H1 (cell line): ENCODE data around the gene RBM4. TPM values are rescaled to one million over a fixed set of nuclear protein-coding genes. Genes with fewer than 3 reads are reported as not detected.

ENCODE experiments used
- CTCF ChIA-PET: fragments of 300-600 bp; sonication (Branson Sonifier 250); formaldehyde crosslinking; loops from one replicate; lab custom pipeline; 2021; ENCODE audit not compliant: partially characterized antibody; lab: Charles Lee
- POLR2A ChIA-PET: fragments of 300-600 bp; sonication (Branson Sonifier 250); formaldehyde crosslinking; loops from one replicate; lab custom pipeline; 2021; ENCODE audit warnings: inconsistent platforms; ENCODE audit not compliant: partially characterized antibody; lab: Charles Lee
- DNase-seq, 2 experiments: peaks; one replicate each; pipeline versions ENCODE4 v3.0.0 to v3.0.0-alpha.2; 2010 to 2022; ENCODE audit warnings: low spot score in 2 of 2, low read depth in 1 of 2, mixed read lengths in 1 of 2
- FAIRE-seq: peaks from 2 replicates; lab custom pipeline; 2011; peaks lifted over from hg19 to GRCh38; lab: Jason Lieb, UNC
- H2AFZ ChIP-seq: 2 replicates; pipeline ENCODE4 v1.8.1; 2012; ENCODE audit warnings: low read length, inconsistent platforms
- H2AK5ac ChIP-seq: 2 replicates; pipeline ENCODE4 v1.6.1; 2013; ENCODE audit warnings: low read depth, low read length
- H2BK120ac ChIP-seq: replicated peaks from 2 replicates; pipeline ENCODE3; 2013; ENCODE audit warnings: low read depth, low read length, inconsistent platforms
- H2BK12ac ChIP-seq: 2 replicates; pipeline ENCODE4 v1.6.1; 2013; ENCODE audit warnings: low read depth, low read length
- H2BK15ac ChIP-seq: 2 replicates; pipeline ENCODE4 v1.6.1; 2013; ENCODE audit warnings: low read length
- H2BK20ac ChIP-seq: 2 replicates; pipeline ENCODE4 v1.6.1; 2013; ENCODE audit warnings: low read length
- H2BK5ac ChIP-seq: 2 replicates; pipeline ENCODE4 v1.6.1; 2013; ENCODE audit warnings: low read depth, low read length
- H3K14ac ChIP-seq: 2 replicates; pipeline ENCODE4 v1.6.1; 2013; ENCODE audit warnings: inconsistent platforms; ENCODE audit not compliant: insufficient read length
- H3K18ac ChIP-seq: 2 replicates; pipeline ENCODE4 v1.6.1; 2013; ENCODE audit warnings: low read length; ENCODE audit errors: extremely low read depth
- H3K23ac ChIP-seq: 2 replicates; pipeline ENCODE4 v1.6.1; 2013; ENCODE audit warnings: inconsistent platforms; ENCODE audit not compliant: insufficient read length
- H3K23me2 ChIP-seq: 2 replicates; pipeline ENCODE4 v1.6.1; 2013; ENCODE audit warnings: low read depth, low read length
- H3K27ac ChIP-seq: 2 replicates; pipeline ENCODE4 v1.6.1; 2011; ENCODE audit warnings: low read depth, low read length, inconsistent platforms
- H3K27me3 ChIP-seq, 4 experiments: replicated peaks in 1 of 4; 1 replicate in 1 of 4; 2 replicates in 3 of 4; pipeline versions ENCODE4 v1.6.1 to v1.8.1; 2011 to 2013; ENCODE audit warnings: low read length in 3 of 4, mild to moderate bottlenecking in 3 of 4, inconsistent platforms in 2 of 4, mixed read lengths in 2 of 4, moderate library complexity in 1 of 4; ENCODE audit not compliant: control insufficient read depth in 3 of 4, insufficient read depth in 3 of 4; ENCODE audit errors: extremely low read depth in 1 of 4
- H3K36me3 ChIP-seq, 4 experiments: 2 replicates each; pipeline versions ENCODE4 v1.6.1 to v1.8.1; 2011 to 2013; ENCODE audit warnings: mild to moderate bottlenecking in 4 of 4, low read length in 3 of 4, moderate library complexity in 2 of 4, control low read depth in 1 of 4, inconsistent platforms in 1 of 4; ENCODE audit not compliant: insufficient read depth in 4 of 4, control insufficient read depth in 2 of 4
- H3K4ac ChIP-seq: replicated peaks from 2 replicates; pipeline ENCODE3; 2013; ENCODE audit warnings: low read length, low read depth, mixed read lengths, inconsistent platforms; ENCODE audit not compliant: insufficient read length
- H3K4me1 ChIP-seq, 4 experiments: replicated peaks in 1 of 4; 1 replicate in 1 of 4; 2 replicates in 3 of 4; pipeline versions ENCODE4 v1.6.1 to v1.8.1; 2011 to 2013; ENCODE audit warnings: low read length in 3 of 4, inconsistent platforms in 2 of 4, mixed read lengths in 1 of 4; ENCODE audit not compliant: insufficient read depth in 4 of 4, control insufficient read depth in 3 of 4
- H3K4me2 ChIP-seq, 2 experiments: 2 replicates each; pipeline versions ENCODE4 v1.6.1 to v1.8.1; 2011 to 2013; ENCODE audit warnings: low read depth in 2 of 2, low read length in 2 of 2, control low read depth in 1 of 2, inconsistent platforms in 1 of 2, mild to moderate bottlenecking in 1 of 2; ENCODE audit not compliant: insufficient read depth in 1 of 2
- H3K4me3 ChIP-seq, 4 experiments: fragments of 200-600, 300-600 bp in 1 of 4; sonication (generic), shearing (Covaris generic), sonication (Bioruptor Twin) in 1 of 4; 2 replicates each; pipeline versions ENCODE4 v1.5.1 to v1.8.1; 2011 to 2016; ENCODE audit warnings: low read length in 4 of 4, low read depth in 3 of 4, control low read depth in 2 of 4, inconsistent platforms in 2 of 4, mild to moderate bottlenecking in 2 of 4, mixed read lengths in 1 of 4, moderate library complexity in 1 of 4; ENCODE audit not compliant: insufficient read depth in 2 of 4; ENCODE audit errors: extremely low read depth in 1 of 4
- H3K56ac ChIP-seq: replicated peaks from 2 replicates; pipeline ENCODE3; 2013; ENCODE audit warnings: low read depth, mild to moderate bottlenecking, mixed read lengths, low read length, inconsistent platforms; ENCODE audit not compliant: insufficient read length
- H3K79me1 ChIP-seq: 2 replicates; pipeline ENCODE4 v1.6.1; 2013; ENCODE audit warnings: low read depth, low read length, control low read depth
- H3K79me2 ChIP-seq, 2 experiments: 2 replicates each; pipeline versions ENCODE4 v1.6.1 to v1.8.1; 2012 to 2013; ENCODE audit warnings: low read length in 2 of 2, mild to moderate bottlenecking in 2 of 2, inconsistent platforms in 1 of 2; ENCODE audit not compliant: insufficient read depth in 2 of 2, control insufficient read depth in 1 of 2
- H3K9ac ChIP-seq, 4 experiments: replicated peaks in 1 of 4; 1 replicate in 1 of 4; 2 replicates in 3 of 4; pipeline versions ENCODE4 v1.6.1 to v1.8.1; 2011 to 2013; ENCODE audit warnings: low read depth in 3 of 4, low read length in 3 of 4, control low read depth in 2 of 4, mild to moderate bottlenecking in 2 of 4, moderate library complexity in 2 of 4, inconsistent platforms in 1 of 4; ENCODE audit errors: extremely low read depth in 1 of 4
- H3K9me3 ChIP-seq, 2 experiments: 2 replicates each; pipeline versions ENCODE4 v1.6.1 to v1.8.1; 2012 to 2013; ENCODE audit warnings: mild to moderate bottlenecking in 2 of 2, moderate library complexity in 2 of 2, control low read depth in 1 of 2, inconsistent platforms in 1 of 2, low read depth in 1 of 2, low read length in 1 of 2, mixed read lengths in 1 of 2; ENCODE audit not compliant: insufficient read depth in 2 of 2
- H4K20me1 ChIP-seq, 2 experiments: replicated peaks in 1 of 2; 2 replicates each; pipeline versions ENCODE3 to v1.8.1; 2011 to 2013; ENCODE audit warnings: inconsistent platforms in 2 of 2, low read length in 2 of 2, mild to moderate bottlenecking in 1 of 2; ENCODE audit not compliant: insufficient read depth in 2 of 2, control insufficient read depth in 1 of 2
- H4K5ac ChIP-seq: 2 replicates; pipeline ENCODE4 v1.6.1; 2013; ENCODE audit warnings: low read length, low read depth, mixed read lengths, inconsistent platforms; ENCODE audit not compliant: insufficient read length
- H4K8ac ChIP-seq: 2 replicates; pipeline ENCODE4 v1.8.0; 2013; ENCODE audit warnings: mild to moderate bottlenecking, moderate library complexity, low read length, inconsistent platforms; ENCODE audit not compliant: insufficient read depth; ENCODE audit errors: extremely low read depth
- H4K91ac ChIP-seq: replicated peaks from 2 replicates; pipeline ENCODE3; 2013; ENCODE audit warnings: low read length, mixed read lengths, inconsistent platforms; ENCODE audit not compliant: insufficient read length
- POLR2A ChIP-seq, 2 experiments: IDR thresholded peaks; 1 replicate in 1 of 2; 2 replicates in 1 of 2; pipeline ENCODE4 v1.6.1; 2011; ENCODE audit warnings: low read depth in 2 of 2, low read length in 2 of 2, mild to moderate bottlenecking in 2 of 2; ENCODE audit errors: control extremely low read depth in 1 of 2
- POLR2AphosphoS5 ChIP-seq: IDR thresholded peaks from 2 replicates; pipeline ENCODE4 v1.6.1; 2011; ENCODE audit warnings: low read depth, low read length
- SP1 ChIP-seq: IDR thresholded peaks from 2 replicates; pipeline ENCODE4 v1.6.1; 2011; ENCODE audit warnings: low read depth, low read length
- SRF ChIP-seq: IDR thresholded peaks from 2 replicates; pipeline ENCODE4 v1.6.1; 2011; ENCODE audit warnings: mild to moderate bottlenecking, low read depth, low read length, moderate library complexity
- WGBS, 2 experiments: shearing (Covaris generic) in 1 of 2; methylation state at CpG; one replicate each; pipeline versions ENCODE4 v1.1.6 to v1.1.7; 2013 to 2015; ENCODE audit warnings: low lambda C conversion rate in 2 of 2, mixed read lengths in 2 of 2, inconsistent platforms in 1 of 2, low coverage in 1 of 2, missing lambda C conversion rate in 1 of 2; ENCODE audit not compliant: insufficient replicate concordance in 2 of 2, insufficient coverage in 1 of 2, insufficient read length in 1 of 2; ENCODE audit errors: extremely low coverage in 1 of 2, missing lambda C conversion rate in 1 of 2; 5-methylcytosine and 5-hydroxymethylcytosine counted together
- polyA plus RNA-seq, 7 experiments: library from polyadenylated mRNA; depleted of rRNA in 3 of 7; stranded (reverse) in 5 of 7; unstranded in 2 of 7; fragments of >200 nt in 5 of 7; fragments of 200-250 nt in 2 of 7; gene quantifications; 1 replicate in 5 of 7; 2 replicates in 1 of 7; 4 replicates in 1 of 7; pipeline versions ENCODE4 v1.2.1 to v1.2.3, GENCODE V29; 2011 to 2013; ENCODE audit warnings: missing spikeins in 2 of 7, mixed read lengths in 2 of 7
- total RNA-seq: library from RNA; stranded (reverse); fragmentation: NEBNext Ultra II Directional; extraction: Animal tissue kit (Norgen Biotek cat#: 25700); gene quantifications from 2 replicates; pipeline ENCODE4 v1.2.1, GENCODE V29; 2021

Gene RBM4
- total and polyA plus RNA-seq, 2 of the 8 experiments (the other 6 are each of a cell fraction or from before 2014, with no cell fraction given) = 192 to 330 TPM

DNA sequence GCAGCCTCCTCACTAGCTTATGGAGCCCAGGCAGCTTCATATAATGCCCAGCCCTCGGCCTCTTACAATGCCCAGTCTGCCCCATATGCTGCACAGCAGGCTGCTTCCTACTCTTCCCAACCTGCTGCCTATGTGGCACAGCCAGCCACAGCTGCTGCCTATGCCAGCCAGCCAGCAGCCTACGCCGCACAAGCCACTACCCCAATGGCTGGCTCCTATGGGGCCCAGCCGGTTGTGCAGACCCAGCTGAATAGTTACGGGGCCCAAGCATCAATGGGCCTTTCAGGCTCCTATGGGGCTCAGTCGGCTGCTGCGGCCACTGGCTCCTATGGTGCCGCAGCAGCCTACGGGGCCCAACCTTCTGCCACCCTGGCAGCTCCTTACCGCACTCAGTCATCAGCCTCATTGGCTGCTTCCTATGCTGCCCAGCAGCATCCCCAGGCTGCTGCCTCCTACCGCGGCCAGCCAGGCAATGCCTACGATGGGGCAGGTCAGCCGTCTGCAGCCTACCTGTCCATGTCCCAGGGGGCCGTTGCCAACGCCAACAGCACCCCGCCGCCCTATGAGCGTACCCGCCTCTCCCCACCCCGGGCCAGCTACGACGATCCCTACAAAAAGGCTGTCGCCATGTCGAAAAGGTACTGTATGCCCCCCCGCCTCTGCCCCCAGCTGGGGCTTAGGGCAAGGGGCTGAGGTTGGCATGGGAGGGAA is 13.3 kb upstream of the RBM4 start:
- POLR2A ChIA-PET = interaction anchor here (0.9 to 66.2 kb wide), 7 partner anchors 4 to 82 kb away, joined by 3 to 2165 read pairs (median 4); partner anchors contain the start of genes CCDC87, CCS, RBM14 and RBM4
- H4K8ac ChIP-seq = peak overlapping the region; percentile 17
- H3K4me3 ChIP-seq = no peak overlapping the region
- peaks cover 74 to 100% of the 10 kb centered on the region in 2 experiments for H3K79me2 ChIP-seq
- no peak overlapping the region for H2BK5ac ChIP-seq
- H3K18ac ChIP-seq = no peak overlapping the region
- H2AK5ac ChIP-seq = no peak overlapping the region
- H3K4me2 ChIP-seq = no peak overlapping the region
- H2BK120ac ChIP-seq = no peak overlapping the region
- H3K27me3 ChIP-seq = no peaks in the 10 kb centered on the region
- H3K23ac ChIP-seq = no peak overlapping the region
- H3K23me2 ChIP-seq = no peaks in the 10 kb centered on the region
- no peak overlapping the region for H3K14ac ChIP-seq
- CTCF ChIA-PET = interaction anchor here (0.9 to 1.4 kb wide), 3 partner anchors 44 to 984 kb away, joined by 3 to 5 read pairs (median 4); no protein-coding TSS in a partner anchor
- DNase-seq = no peak
- WGBS, 2 experiments = 97% methylated on average over 26 of the region's 26 CpGs; no CpG with 5 or more reads in 1 of the 2 experiments
- H3K36me3 ChIP-seq = peaks cover 51 to 91% (median 80%) of the 10 kb centered on the region in 4 experiments
- no peak overlapping the region for H2BK20ac ChIP-seq
- no peak overlapping the region for H4K5ac ChIP-seq
- peaks cover 61 to 66% of the 10 kb centered on the region in 2 experiments for H4K20me1 ChIP-seq
- H2BK15ac ChIP-seq = no peak overlapping the region
- H4K91ac ChIP-seq = no peak overlapping the region
- no peak overlapping the region for H3K27ac ChIP-seq
- H3K4me1 ChIP-seq = peaks cover 0 to 3% (median 0%) of the 10 kb centered on the region in 4 experiments; a peak in 1 of 7 replicates
- H3K56ac ChIP-seq = no peak overlapping the region
- H3K9me3 ChIP-seq = no peaks in the 10 kb centered on the region
- H3K9ac ChIP-seq = no peak overlapping the region
- H2AFZ ChIP-seq = no peak overlapping the region
- H2BK12ac ChIP-seq = no peak overlapping the region
- no peak overlapping the region for H3K4ac ChIP-seq
- peaks cover 31% of the 10 kb centered on the region for H3K79me1 ChIP-seq
- no peak for FAIRE-seq
- peak; percentile 35; the same call in 1 of the 2 replicates for TF ChIP-seq POLR2AphosphoS5
- TF ChIP-seq SP1 = no peak
- no peak for TF ChIP-seq SRF
- TF ChIP-seq POLR2A (IDR thresholded peaks at IDR 0.05; ENCODE audit: control extremely low read depth in 1 of 2, low read depth in 2 of 2, low read length in 2 of 2) = peak in 1 of 2 experiments; percentile 16; a peak in 1 of 3 replicates
